NT2/D1 (cell line): Measurements from ENCODE around the gene TM9SF2.

Source experiments
- YY1 ChIP-seq: IDR thresholded peaks from 2 replicates; pipeline ENCODE4 v1.6.1; 2011; ENCODE audit not compliant: insufficient read length, insufficient read depth
- ZNF274 ChIP-seq: IDR thresholded peaks from 2 replicates; pipeline ENCODE4 v1.6.1; 2011; ENCODE audit warnings: mild to moderate bottlenecking, low read depth, low read length

DNA sequence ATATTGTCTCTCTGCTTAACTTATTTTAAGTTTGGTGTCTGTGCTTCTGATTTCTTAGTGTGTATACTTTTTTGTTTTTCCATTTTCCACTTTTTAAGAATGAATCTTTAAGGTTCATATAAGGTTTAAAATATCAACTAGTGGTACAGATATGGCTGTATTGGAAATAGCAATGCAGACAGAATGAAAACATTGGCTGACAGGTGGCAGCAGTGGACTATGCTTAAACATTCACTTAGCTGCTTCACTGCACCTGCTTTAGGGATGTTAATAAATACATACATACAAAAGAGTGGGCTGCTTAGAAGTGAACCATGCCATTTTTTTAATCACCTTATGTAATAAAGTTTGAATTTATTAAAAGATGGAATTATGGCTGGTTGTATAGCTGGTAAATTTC is 27.3 kb downstream of the TM9SF2 start:
- TF ChIP-seq YY1 (no peak), ZNF274 (no peak)
